ENCODE results near the gene CACNA1C.
A peak's percentile ranks its signal among the peaks of the same experiment; 100 is the strongest.

Gene CACNA1C

GRCh38 chr12:2690348-2691005 is 637.7 kb downstream of the CACNA1C start:
- no peak for DNase-seq
- peaks cover 3% of the 10 kb centered on the region; the same call in 1 of the 2 replicates for H4K20me1 ChIP-seq (ENCODE audit: insufficient read depth, low read length)
- H3K27ac ChIP-seq (ENCODE audit: low read length), result no peak overlapping the region
- no peaks in the 10 kb centered on the region for H3K36me3 ChIP-seq (ENCODE audit: insufficient read depth, low read length)
- H3K27me3 ChIP-seq (ENCODE audit: insufficient read depth, low read length, poor library complexity), result peaks cover 30% of the 10 kb centered on the region
- no peak for ATAC-seq (ENCODE audit: insufficient read depth, low read depth)
- H3K4me1 ChIP-seq (ENCODE audit: insufficient read depth, low read length), result peaks cover 30% of the 10 kb centered on the region
- H3K79me2 ChIP-seq (ENCODE audit: insufficient read depth, low read length), result no peaks in the 10 kb centered on the region
- H3K9ac ChIP-seq (ENCODE audit: low read depth, low read length), result no peak overlapping the region; the same call in 1 of the 2 replicates
- peak overlapping the region; percentile 96; the same call in 1 of the 2 replicates for H3K4me2 ChIP-seq (ENCODE audit: insufficient read depth, low read length)
- 0 out of 4 replicates have a peak overlapping the region, but pooled peaks of 1 of the 2 experiments have one; percentile 57 for H3K4me3 ChIP-seq (ENCODE audit: low read depth in 1 of 2, low read length in 2 of 2)
- no peak for TF ChIP-seq CTCF (IDR thresholded peaks at IDR 0.05; ENCODE audit: borderline replicate concordance, extremely low read depth, low read length, poor library complexity, severe bottlenecking)
- TF ChIP-seq EZH2 (IDR thresholded peaks at IDR 0.05; ENCODE audit: borderline replicate concordance, low read depth, low read length, severe bottlenecking), result no peak
- no peak overlapping the region for H2AFZ ChIP-seq (ENCODE audit: low read depth, low read length)
- no peaks in the 10 kb centered on the region for H3K9me3 ChIP-seq (ENCODE audit: insufficient read depth, low read length, severe bottlenecking)

DNA sequence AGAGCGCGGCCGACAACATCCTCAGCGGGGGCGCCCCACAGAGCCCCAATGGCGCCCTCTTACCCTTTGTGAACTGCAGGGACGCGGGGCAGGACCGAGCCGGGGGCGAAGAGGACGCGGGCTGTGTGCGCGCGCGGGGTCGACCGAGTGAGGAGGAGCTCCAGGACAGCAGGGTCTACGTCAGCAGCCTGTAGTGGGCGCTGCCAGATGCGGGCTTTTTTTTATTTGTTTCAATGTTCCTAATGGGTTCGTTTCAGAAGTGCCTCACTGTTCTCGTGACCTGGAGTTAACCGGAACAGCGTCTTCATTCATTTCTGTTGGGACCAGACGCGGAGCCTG is 638.2 kb downstream of the CACNA1C start:
- Histone ChIP-seq H3K36me3 (ENCODE audit: insufficient read depth, low read length) (no peaks in the 10 kb centered on the region), H3K27me3 (ENCODE audit: insufficient read depth, low read length, poor library complexity) (peaks cover 34% of the 10 kb centered on the region), H3K4me1 (ENCODE audit: insufficient read depth, low read length) (peaks cover 30% of the 10 kb centered on the region), H3K9ac (ENCODE audit: low read depth, low read length) (peak overlapping the region; percentile 56; the same call in 1 of the 2 replicates), H4K20me1 (ENCODE audit: insufficient read depth, low read length) (peaks cover 3% of the 10 kb centered on the region; the same call in 1 of the 2 replicates), H2AFZ (ENCODE audit: low read depth, low read length) (peak overlapping the region; percentile 83; the same call in 1 of the 2 replicates), H3K9me3 (ENCODE audit: insufficient read depth, low read length, severe bottlenecking) (no peaks in the 10 kb centered on the region), H3K4me3 (ENCODE audit: low read depth in 1 of 2, low read length in 2 of 2) (peak overlapping the region in 1 of 2 experiments; percentile 57; a peak in 2 of 4 replicates), H3K79me2 (ENCODE audit: insufficient read depth, low read length) (no peaks in the 10 kb centered on the region), H3K4me2 (ENCODE audit: insufficient read depth, low read length) (peak overlapping the region; percentile 96), H3K27ac (ENCODE audit: low read length) (no peak overlapping the region)
- no peak for TF ChIP-seq EZH2 (IDR thresholded peaks at IDR 0.05; ENCODE audit: borderline replicate concordance, low read depth, low read length, severe bottlenecking)
- peak; percentile 34 for TF ChIP-seq CTCF (IDR thresholded peaks at IDR 0.05; ENCODE audit: borderline replicate concordance, extremely low read depth, low read length, poor library complexity, severe bottlenecking)
- DNase-seq (no peak), ATAC-seq (ENCODE audit: insufficient read depth, low read depth) (0 out of 3 replicates have a peak, but pooled peaks have one; percentile 2)

GRCh38 chr12:2691345-2692071 is 638.7 kb downstream of the CACNA1C start:
- no peaks in the 10 kb centered on the region for H3K36me3 ChIP-seq (ENCODE audit: insufficient read depth, low read length)
- peak overlapping the region; percentile 13 to 57; a peak in 3 of 4 replicates for H3K4me3 ChIP-seq (ENCODE audit: low read depth in 1 of 2, low read length in 2 of 2)
- peak overlapping the region; percentile 96 for H3K4me2 ChIP-seq (ENCODE audit: insufficient read depth, low read length)
- peaks cover 3% of the 10 kb centered on the region; the same call in 1 of the 2 replicates for H4K20me1 ChIP-seq (ENCODE audit: insufficient read depth, low read length)
- peak overlapping the region; percentile 56 for H3K9ac ChIP-seq (ENCODE audit: low read depth, low read length)
- no peaks in the 10 kb centered on the region for H3K79me2 ChIP-seq (ENCODE audit: insufficient read depth, low read length)
- peak; percentile 58 for DNase-seq
- H3K27ac ChIP-seq (ENCODE audit: low read length), result peak overlapping the region; percentile 31; the same call in 1 of the 2 replicates
- H2AFZ ChIP-seq (ENCODE audit: low read depth, low read length), result peak overlapping the region; percentile 83
- peaks cover 30% of the 10 kb centered on the region for H3K4me1 ChIP-seq (ENCODE audit: insufficient read depth, low read length)
- H3K9me3 ChIP-seq (ENCODE audit: insufficient read depth, low read length, severe bottlenecking), result no peaks in the 10 kb centered on the region
- peaks cover 36% of the 10 kb centered on the region for H3K27me3 ChIP-seq (ENCODE audit: insufficient read depth, low read length, poor library complexity)
- peak; percentile 91 for ATAC-seq (ENCODE audit: insufficient read depth, low read depth)
- TF ChIP-seq EZH2 (IDR thresholded peaks at IDR 0.05; ENCODE audit: borderline replicate concordance, low read depth, low read length, severe bottlenecking) (peak; percentile 81), CTCF (IDR thresholded peaks at IDR 0.05; ENCODE audit: borderline replicate concordance, extremely low read depth, low read length, poor library complexity, severe bottlenecking) (no peak)

Measured in DND-41 (cell line).